Skeletal muscle tissue (tissue), 4 donors: ENCODE results near the gene CXADR. TPM values are rescaled to one million over a fixed set of nuclear protein-coding genes. Genes with fewer than 3 reads are reported as not detected.

Experiments used
- H3K27ac ChIP-seq: one replicate; pipeline ENCODE4 v1.7.0; 2013; ENCODE audit warnings: mild to moderate bottlenecking, low read depth, low read length, inconsistent platforms
- H3K27me3 ChIP-seq, 3 donors: one replicate each; pipeline ENCODE4 v1.7.0; 2013; ENCODE audit warnings: low read length in 3 of 3; ENCODE audit not compliant: control insufficient read depth in 3 of 3, insufficient read depth in 3 of 3
- H3K36me3 ChIP-seq, 3 donors: one replicate each; pipeline ENCODE4 v1.7.0; 2013; ENCODE audit warnings: low read length in 3 of 3; ENCODE audit not compliant: control insufficient read depth in 3 of 3, insufficient read depth in 3 of 3
- H3K4me1 ChIP-seq, 3 donors: one replicate each; pipeline ENCODE4 v1.7.0; 2013; ENCODE audit warnings: low read length in 3 of 3, mild to moderate bottlenecking in 3 of 3; ENCODE audit not compliant: control insufficient read depth in 3 of 3, insufficient read depth in 3 of 3
- H3K4me3 ChIP-seq, 3 donors: one replicate each; pipeline ENCODE4 v1.7.0; 2013; ENCODE audit warnings: low read length in 3 of 3
- H3K9ac ChIP-seq, 3 donors: one replicate each; pipeline ENCODE4 v1.7.0; 2013; ENCODE audit warnings: low read length in 3 of 3, mild to moderate bottlenecking in 3 of 3, moderate library complexity in 2 of 3, low read depth in 1 of 3
- H3K9me3 ChIP-seq, 3 donors: one replicate each; pipeline ENCODE4 v1.7.0; 2013; ENCODE audit warnings: low read length in 3 of 3; ENCODE audit not compliant: control insufficient read depth in 3 of 3
- total RNA-seq: library from RNA; depleted of rRNA; stranded (reverse); fragments of >200 nt; gene quantifications from one replicate; pipeline ENCODE4 v1.2.3, GENCODE V29; 2014
- donor health status: Osteomylitis.

The CXADR gene
- total RNA-seq, 1 donor from 2014 or later: 0.52 TPM

GRCh38 chr21:17560377-17561025, 47.7 kb downstream of the CXADR start:
- no peaks in the 10 kb centered on the region for H3K27me3 ChIP-seq
- no peak overlapping the region for H3K27ac ChIP-seq
- no peaks in the 10 kb centered on the region for H3K4me1 ChIP-seq
- no peak overlapping the region for H3K9ac ChIP-seq
- no peaks in the 10 kb centered on the region for H3K9me3 ChIP-seq
- no peak overlapping the region for H3K4me3 ChIP-seq
- no peaks in the 10 kb centered on the region for H3K36me3 ChIP-seq

GRCh38 chr21:17570786-17571185, 57.9 kb downstream of the CXADR start:
- Histone ChIP-seq H3K9ac (no peak overlapping the region), H3K9me3 (no peaks in the 10 kb centered on the region), H3K4me3 (no peak overlapping the region), H3K27ac (no peak overlapping the region), H3K4me1 (no peaks in the 10 kb centered on the region), H3K27me3 (no peaks in the 10 kb centered on the region), H3K36me3 (no peaks in the 10 kb centered on the region)

GRCh38 chr21:17572431-17572830, 59.6 kb downstream of the CXADR start:
- no peaks in the 10 kb centered on the region for H3K27me3 ChIP-seq
- no peak overlapping the region for H3K4me3 ChIP-seq
- H3K36me3 ChIP-seq: no peaks in the 10 kb centered on the region
- H3K9me3 ChIP-seq: no peaks in the 10 kb centered on the region
- H3K4me1 ChIP-seq: no peaks in the 10 kb centered on the region
- H3K27ac ChIP-seq: no peak overlapping the region
- no peak overlapping the region for H3K9ac ChIP-seq

- Histone ChIP-seq H3K27me3 (no peaks in the 10 kb centered on the region), H3K27ac (no peak overlapping the region), H3K4me1 (no peaks in the 10 kb centered on the region), H3K36me3 (no peaks in the 10 kb centered on the region), H3K4me3 (no peak overlapping the region), H3K9me3 (no peaks in the 10 kb centered on the region), H3K9ac (no peak overlapping the region)
These were observed 62.2 kb downstream of the CXADR start for GRCh38 chr21:17575076-17575475.

GRCh38 chr21:17576080-17576835, 63.4 kb downstream of the CXADR start:
- Histone ChIP-seq H3K27ac (no peak overlapping the region), H3K27me3 (no peaks in the 10 kb centered on the region), H3K9ac (no peak overlapping the region), H3K4me3 (no peak overlapping the region), H3K9me3 (no peaks in the 10 kb centered on the region), H3K36me3 (no peaks in the 10 kb centered on the region), H3K4me1 (no peaks in the 10 kb centered on the region)

- no peak overlapping the region for H3K9ac ChIP-seq
- no peaks in the 10 kb centered on the region for H3K27me3 ChIP-seq
- no peak overlapping the region for H3K27ac ChIP-seq
- no peaks in the 10 kb centered on the region for H3K36me3 ChIP-seq
- H3K4me1 ChIP-seq: no peaks in the 10 kb centered on the region
- no peaks in the 10 kb centered on the region for H3K9me3 ChIP-seq
- no peak overlapping the region for H3K4me3 ChIP-seq
These were observed 64.9 kb downstream of the CXADR start for GRCh38 chr21:17577701-17578100.

- H3K27me3 ChIP-seq: no peaks in the 10 kb centered on the region
- no peak overlapping the region for H3K4me3 ChIP-seq
- H3K9me3 ChIP-seq: no peaks in the 10 kb centered on the region
- no peaks in the 10 kb centered on the region for H3K4me1 ChIP-seq
- H3K9ac ChIP-seq: no peak overlapping the region
- no peak overlapping the region for H3K27ac ChIP-seq
- no peaks in the 10 kb centered on the region for H3K36me3 ChIP-seq
These were observed 65.3 kb downstream of the CXADR start for GRCh38 chr21:17578162-17578561.

- no peaks in the 10 kb centered on the region for H3K9me3 ChIP-seq
- no peak overlapping the region for H3K4me3 ChIP-seq
- H3K27me3 ChIP-seq: no peaks in the 10 kb centered on the region
- H3K4me1 ChIP-seq: no peaks in the 10 kb centered on the region
- no peaks in the 10 kb centered on the region for H3K36me3 ChIP-seq
- no peak overlapping the region for H3K27ac ChIP-seq
- no peak overlapping the region for H3K9ac ChIP-seq
These were observed 66.0 kb downstream of the CXADR start for GRCh38 chr21:17578876-17579275.

- no peak overlapping the region for H3K9ac ChIP-seq
- H3K4me1 ChIP-seq: no peaks in the 10 kb centered on the region
- no peak overlapping the region for H3K4me3 ChIP-seq
- H3K27ac ChIP-seq: no peak overlapping the region
- no peaks in the 10 kb centered on the region for H3K36me3 ChIP-seq
- no peaks in the 10 kb centered on the region for H3K9me3 ChIP-seq
- no peaks in the 10 kb centered on the region for H3K27me3 ChIP-seq
These were observed 67.5 kb downstream of the CXADR start for GRCh38 chr21:17580319-17580718.

- H3K9me3 ChIP-seq: no peaks in the 10 kb centered on the region
- H3K27me3 ChIP-seq: no peaks in the 10 kb centered on the region
- no peak overlapping the region for H3K4me3 ChIP-seq
- no peaks in the 10 kb centered on the region for H3K36me3 ChIP-seq
- H3K27ac ChIP-seq: no peak overlapping the region
- H3K9ac ChIP-seq: no peak overlapping the region
- H3K4me1 ChIP-seq: no peaks in the 10 kb centered on the region
These were observed 71.1 kb downstream of the CXADR start for GRCh38 chr21:17583898-17584297.
